ENCODE data around the gene RAI14.
"Not testable (repeated sequence)": the region's sequence is repeated elsewhere in the genome, so short reads cannot be mapped to it uniquely, and the experiment has no call there.

The RAI14 gene

GRCh38 chr5:34743878-34744277 lies 87.8 kb downstream of the RAI14 start:
- Mint-ChIP-seq H3K27ac (no peak overlapping the region), H3K36me3 (no peaks in the 10 kb centered on the region), H3K9me3 (peaks cover 5% of the 10 kb centered on the region), H3K4me1 (no peaks in the 10 kb centered on the region), H3K27me3 (peaks cover 7% of the 10 kb centered on the region), H3K4me3 (no peak overlapping the region)

DNA sequence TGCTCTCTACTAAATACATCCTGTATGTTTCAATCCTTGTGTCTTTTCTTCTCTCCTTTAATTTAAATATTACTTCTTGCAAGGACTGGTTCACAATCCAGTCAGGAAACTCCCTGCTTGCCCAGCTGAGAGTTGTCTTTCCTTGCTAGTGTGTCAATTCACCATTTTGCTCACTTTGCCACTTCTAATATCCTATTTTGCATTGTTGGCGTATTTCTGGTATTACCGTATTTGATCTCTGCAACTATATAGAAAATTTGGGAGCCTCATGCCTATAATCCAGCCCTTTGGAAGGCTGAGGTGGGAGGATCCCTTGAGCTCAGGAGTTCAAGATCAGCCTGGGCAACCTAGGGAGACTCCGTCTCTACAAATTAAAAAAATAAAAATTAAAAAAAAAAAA lies 92.3 kb downstream of the RAI14 start:
- H3K4me3 Mint-ChIP-seq: no peak overlapping the region
- no peaks in the 10 kb centered on the region for H3K9me3 Mint-ChIP-seq
- H3K36me3 Mint-ChIP-seq: no peaks in the 10 kb centered on the region
- no peaks in the 10 kb centered on the region for H3K4me1 Mint-ChIP-seq
- peaks cover 6% of the 10 kb centered on the region for H3K27me3 Mint-ChIP-seq
- no peak overlapping the region for H3K27ac Mint-ChIP-seq

- Mint-ChIP-seq H3K4me1 (no peaks in the 10 kb centered on the region), H3K27ac (no peak overlapping the region), H3K4me3 (no peak overlapping the region), H3K9me3 (no peaks in the 10 kb centered on the region), H3K27me3 (peaks cover 6% of the 10 kb centered on the region), H3K36me3 (no peaks in the 10 kb centered on the region)
These were observed 93.3 kb downstream of the RAI14 start for GRCh38 chr5:34749431-34749873.

DNA sequence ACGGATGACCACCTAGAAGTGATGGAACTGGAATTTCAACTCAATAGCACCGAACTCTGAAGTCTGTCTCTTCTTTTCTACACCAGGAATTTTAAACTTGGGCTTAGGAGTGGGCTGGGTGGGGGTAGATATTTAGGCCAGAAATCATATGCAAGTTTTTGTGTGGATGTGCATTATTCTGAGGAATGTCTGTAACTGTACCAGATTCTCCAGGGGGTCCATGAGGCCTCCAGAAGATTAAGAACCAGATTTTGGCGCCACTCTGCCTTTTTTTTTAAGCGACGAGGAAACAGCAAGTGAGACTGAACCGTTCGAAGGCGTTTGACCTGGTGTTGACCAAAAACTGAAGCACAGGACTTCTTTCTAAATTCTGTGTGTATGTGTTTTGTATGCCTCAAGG lies 94.1 kb downstream of the RAI14 start:
- H3K4me1 Mint-ChIP-seq: no peaks in the 10 kb centered on the region
- no peaks in the 10 kb centered on the region for H3K36me3 Mint-ChIP-seq
- H3K9me3 Mint-ChIP-seq: no peaks in the 10 kb centered on the region
- peaks cover 6% of the 10 kb centered on the region for H3K27me3 Mint-ChIP-seq
- no peak overlapping the region for H3K4me3 Mint-ChIP-seq
- H3K27ac Mint-ChIP-seq: no peak overlapping the region

- H3K9me3 Mint-ChIP-seq: no peaks in the 10 kb centered on the region
- H3K27ac Mint-ChIP-seq: no peak overlapping the region
- no peak overlapping the region for H3K4me3 Mint-ChIP-seq
- no peaks in the 10 kb centered on the region for H3K4me1 Mint-ChIP-seq
- peaks cover 3% of the 10 kb centered on the region for H3K27me3 Mint-ChIP-seq
- H3K36me3 Mint-ChIP-seq: no peaks in the 10 kb centered on the region
These were observed 95.9 kb downstream of the RAI14 start for GRCh38 chr5:34751807-34752736.

GRCh38 chr5:34753236-34753635 lies 97.1 kb downstream of the RAI14 start:
- H3K27me3 Mint-ChIP-seq: not testable (repeated sequence)

GRCh38 chr5:34755926-34756325 lies 99.8 kb downstream of the RAI14 start:
- H3K27me3 Mint-ChIP-seq: peaks cover 3% of the 10 kb centered on the region
- H3K4me3 Mint-ChIP-seq: no peak overlapping the region
- H3K36me3 Mint-ChIP-seq: no peaks in the 10 kb centered on the region
- H3K27ac Mint-ChIP-seq: no peak overlapping the region
- no peaks in the 10 kb centered on the region for H3K4me1 Mint-ChIP-seq
- no peaks in the 10 kb centered on the region for H3K9me3 Mint-ChIP-seq

More at GRCh38 chr5:34753236-34753635, 97.1 kb downstream of the RAI14 start:
- not testable (repeated sequence) for H3K4me1 Mint-ChIP-seq, H3K4me3 Mint-ChIP-seq, H3K9me3 Mint-ChIP-seq, H3K36me3 Mint-ChIP-seq, H3K27ac Mint-ChIP-seq

DNA sequence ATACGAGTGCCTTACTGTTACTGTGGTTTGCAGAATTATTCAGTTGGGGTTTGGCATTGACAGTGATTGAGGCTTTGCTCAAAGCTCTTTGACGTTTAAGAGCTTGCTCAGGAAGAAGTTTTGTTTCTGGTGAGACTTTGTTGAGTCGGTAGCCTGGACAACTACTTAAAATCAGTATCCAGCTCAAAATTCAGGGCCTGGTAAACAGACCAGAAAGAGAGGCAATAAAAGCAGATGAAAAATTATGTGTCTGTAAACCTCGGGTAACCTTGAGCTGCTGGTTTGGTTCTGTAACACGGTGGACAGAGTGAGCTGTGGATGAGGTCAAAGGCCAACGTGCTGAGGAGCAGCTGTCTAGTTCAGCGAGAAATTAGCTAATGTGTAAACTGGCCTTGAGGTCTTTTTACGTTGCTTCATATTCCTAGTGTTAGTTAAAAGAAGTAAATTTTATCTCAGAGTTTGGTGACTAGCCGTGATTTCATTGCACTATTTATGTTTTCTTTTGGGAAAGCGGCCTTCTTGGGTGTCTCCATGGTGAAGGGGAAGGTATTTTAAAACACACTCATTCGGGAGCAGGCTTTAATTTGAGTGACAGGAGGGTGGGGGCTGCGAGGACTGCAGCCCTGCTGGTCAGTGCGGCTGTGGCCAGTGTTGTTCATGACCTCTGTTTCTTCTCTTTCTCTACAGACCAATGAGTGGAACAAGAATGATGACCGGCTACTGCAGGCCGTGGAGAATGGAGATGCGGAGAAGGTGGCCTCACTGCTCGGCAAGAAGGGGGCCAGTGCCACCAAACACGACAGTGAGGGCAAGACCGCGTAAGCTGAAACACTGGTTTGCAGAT lies 100.9 kb downstream of the RAI14 start:
- no peaks in the 10 kb centered on the region for H3K36me3 Mint-ChIP-seq
- no peaks in the 10 kb centered on the region for H3K4me1 Mint-ChIP-seq
- H3K27ac Mint-ChIP-seq: no peak overlapping the region
- H3K27me3 Mint-ChIP-seq: peaks cover 1% of the 10 kb centered on the region
- no peak overlapping the region for H3K4me3 Mint-ChIP-seq
- no peaks in the 10 kb centered on the region for H3K9me3 Mint-ChIP-seq

DNA sequence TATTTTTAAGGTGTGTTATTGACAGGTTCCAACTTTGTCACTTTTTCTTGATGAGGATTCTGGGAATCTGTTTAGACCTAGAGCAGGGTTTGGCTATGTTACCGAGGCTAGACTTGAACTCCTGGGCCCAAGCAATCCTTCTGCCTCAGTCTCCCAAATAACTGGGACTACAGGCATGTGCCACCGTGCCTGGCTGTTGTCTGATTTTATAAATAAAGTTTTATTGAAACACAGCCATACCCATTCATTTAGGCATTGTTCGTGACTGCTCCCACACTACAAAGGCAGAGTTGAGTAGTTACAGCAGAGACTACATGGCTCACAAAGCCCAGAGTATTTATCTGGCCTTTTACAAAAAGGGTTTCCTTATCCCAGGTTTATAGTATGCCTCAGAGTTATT lies 102.4 kb downstream of the RAI14 start:
- Mint-ChIP-seq H3K27me3 (no peaks in the 10 kb centered on the region), H3K4me3 (no peak overlapping the region), H3K9me3 (no peaks in the 10 kb centered on the region), H3K27ac (no peak overlapping the region), H3K36me3 (no peaks in the 10 kb centered on the region), H3K4me1 (no peaks in the 10 kb centered on the region)

- not testable (repeated sequence) for H3K27ac Mint-ChIP-seq, H3K4me3 Mint-ChIP-seq, H3K4me1 Mint-ChIP-seq, H3K27me3 Mint-ChIP-seq, H3K9me3 Mint-ChIP-seq, H3K36me3 Mint-ChIP-seq
These were observed 103.1 kb downstream of the RAI14 start for GRCh38 chr5:34759213-34759612.

DNA sequence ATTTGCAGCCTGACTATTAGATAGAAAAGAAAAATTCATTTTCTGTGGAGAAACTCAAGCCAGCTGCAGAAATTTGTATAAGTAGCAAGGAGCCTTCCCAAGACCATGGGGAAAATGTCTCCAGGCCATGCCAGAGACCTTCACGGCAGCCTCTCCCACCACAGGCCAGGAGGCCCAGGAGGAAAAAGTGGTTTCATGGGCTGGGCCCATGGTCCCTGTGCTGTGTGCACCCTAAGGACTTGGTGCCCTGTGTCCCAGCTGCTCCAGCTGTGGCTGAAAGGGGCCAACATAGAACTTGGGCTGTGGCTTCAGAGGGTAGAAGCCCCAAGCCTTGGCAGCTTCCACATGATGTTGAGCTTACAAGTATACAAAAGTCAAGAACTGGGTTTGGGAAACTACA lies 109.5 kb downstream of the RAI14 start:
- Mint-ChIP-seq H3K9me3 (no peaks in the 10 kb centered on the region), H3K27ac (no peak overlapping the region), H3K4me3 (no peak overlapping the region), H3K27me3 (peaks cover 6% of the 10 kb centered on the region), H3K36me3 (no peaks in the 10 kb centered on the region), H3K4me1 (no peaks in the 10 kb centered on the region)

DNA sequence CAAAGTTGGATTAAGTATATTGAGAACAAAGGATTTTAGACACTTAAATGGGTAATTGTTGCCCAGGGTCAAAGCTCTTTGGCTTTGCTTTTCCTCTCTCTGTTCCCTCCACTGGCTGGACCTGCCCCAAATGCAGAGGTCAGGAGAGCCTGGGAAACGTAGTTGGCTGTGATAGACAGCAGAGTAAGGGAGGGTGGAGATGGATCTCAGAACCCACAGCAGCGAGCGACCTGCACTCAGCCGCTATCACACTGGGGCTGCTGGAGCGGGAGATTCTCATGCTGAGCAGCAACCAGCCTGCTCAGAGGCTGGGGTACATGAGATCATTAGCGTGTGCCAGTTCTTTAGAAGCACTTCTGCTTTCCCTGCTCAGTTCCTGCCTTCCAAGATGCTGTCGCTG lies 111.1 kb downstream of the RAI14 start:
- Mint-ChIP-seq H3K36me3 (no peaks in the 10 kb centered on the region), H3K9me3 (no peaks in the 10 kb centered on the region), H3K27me3 (peaks cover 8% of the 10 kb centered on the region), H3K27ac (no peak overlapping the region), H3K4me1 (no peaks in the 10 kb centered on the region), H3K4me3 (no peak overlapping the region)

- H3K27me3 Mint-ChIP-seq: peaks cover 17% of the 10 kb centered on the region
- no peak overlapping the region for H3K4me3 Mint-ChIP-seq
- H3K9me3 Mint-ChIP-seq: peaks cover 8% of the 10 kb centered on the region
- H3K27ac Mint-ChIP-seq: no peak overlapping the region
- no peaks in the 10 kb centered on the region for H3K4me1 Mint-ChIP-seq
- H3K36me3 Mint-ChIP-seq: no peaks in the 10 kb centered on the region
These were observed 114.4 kb downstream of the RAI14 start for GRCh38 chr5:34770486-34770885.

- H3K36me3 Mint-ChIP-seq: no peaks in the 10 kb centered on the region
- peaks cover 8% of the 10 kb centered on the region for H3K9me3 Mint-ChIP-seq
- no peaks in the 10 kb centered on the region for H3K4me1 Mint-ChIP-seq
- no peak overlapping the region for H3K4me3 Mint-ChIP-seq
- no peak overlapping the region for H3K27ac Mint-ChIP-seq
- H3K27me3 Mint-ChIP-seq: peaks cover 19% of the 10 kb centered on the region
These were observed 114.9 kb downstream of the RAI14 start for GRCh38 chr5:34771076-34771475.

GRCh38 chr5:34772267-34773098 lies 116.4 kb downstream of the RAI14 start:
- H3K36me3 Mint-ChIP-seq: no peaks in the 10 kb centered on the region
- no peaks in the 10 kb centered on the region for H3K4me1 Mint-ChIP-seq
- peaks cover 19% of the 10 kb centered on the region for H3K27me3 Mint-ChIP-seq
- no peak overlapping the region for H3K27ac Mint-ChIP-seq
- no peak overlapping the region for H3K4me3 Mint-ChIP-seq
- H3K9me3 Mint-ChIP-seq: peaks cover 8% of the 10 kb centered on the region
